ENCODE measurements around the gene PCCA. TPM values are rescaled to one million over a fixed set of nuclear protein-coding genes. Genes with fewer than 3 reads are reported as not detected.
"Not testable (repeated sequence)": the region's sequence is repeated elsewhere in the genome, so short reads cannot be mapped to it uniquely, and the experiment has no call there.

Gene PCCA
- total RNA-seq, 1 donor from 2014 or later = 14.3 TPM

GRCh38 chr13:100350601-100351000, 261.7 kb downstream of the PCCA start:
- DNase-seq (ENCODE audit: low read depth) = no peak

DNA sequence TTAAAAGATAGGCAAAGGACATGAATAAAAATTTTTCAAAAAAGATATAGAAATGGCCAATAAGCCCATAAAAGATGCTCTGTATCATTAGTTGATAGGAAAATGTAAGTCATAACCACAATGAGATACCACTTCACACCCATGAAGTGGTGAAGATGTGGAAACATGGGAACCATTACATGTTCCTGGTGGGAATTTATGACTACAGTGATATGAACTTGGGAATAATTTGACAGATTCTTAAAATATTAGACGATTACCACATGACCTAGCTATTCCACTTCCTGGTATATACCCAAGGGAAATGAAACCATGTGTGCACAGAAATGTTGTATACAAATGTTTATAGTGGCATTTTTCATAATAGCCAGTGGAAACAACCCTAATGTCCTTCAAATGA, 267.5 kb downstream of the PCCA start:
- DNase-seq (ENCODE audit: low read depth) = no peak

DNA sequence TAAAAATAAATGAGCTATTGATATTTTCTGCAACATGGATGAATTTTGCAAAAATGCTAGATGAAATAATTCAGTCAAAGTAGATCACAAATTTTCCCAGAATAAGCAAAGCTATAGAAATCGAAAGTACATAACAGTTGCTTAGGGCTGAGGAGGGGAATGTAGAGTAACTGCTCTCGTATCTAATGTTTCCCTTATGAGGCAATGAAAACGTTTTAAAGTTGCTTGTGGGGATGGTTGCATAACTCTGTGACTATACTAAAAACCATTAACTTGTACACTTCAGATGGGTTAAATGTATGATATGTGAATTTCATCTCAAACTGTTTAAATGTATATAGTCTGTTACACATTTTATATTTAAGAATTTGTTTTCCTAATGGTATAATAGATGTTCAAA, 268.0 kb downstream of the PCCA start:
- DNase-seq (ENCODE audit: low read depth) = no peak

DNA sequence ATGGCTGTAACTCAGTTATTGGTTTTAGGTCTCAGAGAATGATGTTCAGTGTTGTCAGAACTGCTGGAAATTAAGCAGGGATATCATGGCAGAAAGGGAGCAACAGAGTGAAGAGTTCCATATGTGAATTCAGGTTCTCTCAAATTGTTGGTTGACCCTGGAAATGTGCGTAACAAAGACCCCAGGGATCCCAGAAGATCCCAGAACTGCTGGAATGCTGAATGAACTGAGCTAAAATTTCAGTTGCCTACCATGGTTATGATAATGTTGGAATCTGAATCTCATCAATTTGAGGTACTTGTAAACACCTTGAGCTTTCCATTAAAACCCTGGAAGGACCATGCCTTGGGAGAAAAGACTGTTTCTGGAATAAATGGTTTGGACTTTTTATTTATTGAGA, 268.9 kb downstream of the PCCA start:
- DNase-seq (ENCODE audit: low read depth) = no peak

DNA sequence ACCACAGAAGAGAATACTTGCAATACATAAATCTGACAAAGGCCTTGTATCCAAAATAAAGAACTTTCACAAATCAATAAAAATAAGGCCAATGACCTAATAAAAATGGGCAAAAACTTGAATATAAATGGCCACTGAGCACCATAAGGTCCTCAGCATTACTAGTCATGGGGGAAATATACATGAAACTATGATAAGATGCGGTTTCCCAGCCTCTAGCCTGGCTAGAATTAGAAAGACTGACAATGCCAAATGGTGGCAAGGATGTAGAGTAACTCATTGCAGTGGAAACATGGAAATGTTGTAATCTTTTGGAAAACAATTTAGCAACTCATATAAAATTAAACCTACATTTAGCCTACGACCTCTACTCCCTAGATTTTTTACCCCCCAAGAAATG, 272.6 kb downstream of the PCCA start:
- DNase-seq (ENCODE audit: low read depth) = peak; percentile 91

- DNase-seq (ENCODE audit: low read depth) = peak; percentile 58
These were observed 273.5 kb downstream of the PCCA start for GRCh38 chr13:100362371-100362770.

GRCh38 chr13:100362781-100363180, 273.9 kb downstream of the PCCA start:
- no peak for DNase-seq (ENCODE audit: low read depth)

GRCh38 chr13:100363285-100363711, 274.4 kb downstream of the PCCA start:
- DNase-seq (ENCODE audit: low read depth) = peak; percentile 47

GRCh38 chr13:100363874-100364273, 275.0 kb downstream of the PCCA start:
- no peak for DNase-seq (ENCODE audit: low read depth)

DNA sequence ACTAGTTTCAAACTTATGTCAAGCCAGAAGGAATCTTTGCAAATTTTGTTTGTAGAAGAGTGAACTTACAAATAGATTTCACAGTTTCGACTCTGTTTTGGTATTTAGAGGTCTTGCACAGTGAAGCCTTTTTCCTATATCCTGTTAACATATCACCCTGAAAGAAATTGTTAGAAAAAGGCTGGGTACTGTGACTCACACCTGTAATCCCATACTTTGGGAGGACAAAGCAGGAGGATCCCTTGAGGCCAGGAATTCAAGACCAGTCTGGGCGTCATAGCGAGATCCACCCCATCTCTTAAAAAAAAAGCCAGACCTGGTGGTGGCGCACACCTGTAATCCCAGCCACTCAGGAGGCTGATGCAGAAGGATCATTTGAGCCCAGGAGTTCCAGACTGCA, 275.7 kb downstream of the PCCA start:
- no peak for DNase-seq (ENCODE audit: low read depth)

DNA sequence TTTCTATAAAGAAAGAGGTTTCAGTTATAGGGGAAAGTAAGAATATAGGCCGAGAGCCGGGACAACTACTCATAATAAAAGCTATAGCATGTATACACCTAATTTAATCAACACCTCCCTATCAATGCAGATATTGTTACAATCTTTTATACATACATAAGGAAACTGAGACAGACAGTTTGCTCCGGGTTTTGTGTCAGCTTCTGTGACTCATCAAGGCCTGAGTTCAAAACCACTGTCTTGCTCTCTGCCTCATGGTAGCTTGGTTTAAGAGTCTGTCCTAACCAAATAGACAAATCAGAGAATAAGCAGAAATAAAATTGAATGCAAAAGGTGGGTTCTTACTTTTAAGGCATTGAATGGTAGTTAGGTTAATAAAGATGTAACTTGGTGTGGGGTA, 276.8 kb downstream of the PCCA start:
- no peak for DNase-seq (ENCODE audit: low read depth)

- no peak for DNase-seq (ENCODE audit: low read depth)
These were observed 289.6 kb downstream of the PCCA start for GRCh38 chr13:100378533-100378932.

DNA sequence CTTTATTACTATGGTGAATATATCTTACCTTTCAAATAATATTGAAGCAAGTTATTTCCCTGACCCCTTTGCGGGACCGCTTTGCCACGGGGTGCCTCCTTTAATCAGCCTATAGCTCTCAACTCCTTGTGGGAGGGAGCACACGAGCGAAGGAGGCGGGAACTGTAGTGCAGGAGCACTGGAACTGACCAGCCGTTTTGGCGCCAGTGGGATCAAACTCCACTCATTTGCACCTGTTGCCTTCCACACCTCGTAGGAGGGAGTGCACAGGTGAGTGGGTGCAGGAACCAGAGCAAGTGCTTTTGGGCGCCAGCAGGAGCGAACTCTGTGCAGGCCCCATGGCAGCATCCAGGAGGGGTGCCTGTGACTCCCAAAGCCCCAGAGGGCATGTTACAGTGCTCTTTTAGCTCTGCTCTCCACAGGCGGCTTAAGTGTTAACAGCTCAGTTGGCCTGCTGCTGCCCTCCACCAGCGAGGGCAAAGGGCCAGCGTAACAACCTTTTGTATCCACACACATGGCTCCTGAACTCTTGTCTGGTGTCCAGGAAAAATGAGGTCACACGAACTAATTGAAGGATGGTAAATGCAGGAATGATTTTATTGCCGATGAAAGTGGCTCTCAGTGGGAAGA, 292.8 kb downstream of the PCCA start:
- no peak for DNase-seq (ENCODE audit: low read depth)

- DNase-seq (ENCODE audit: low read depth) = no peak
These were observed 293.9 kb downstream of the PCCA start for GRCh38 chr13:100382785-100383184.

GRCh38 chr13:100387416-100387815, 298.5 kb downstream of the PCCA start:
- DNase-seq (ENCODE audit: low read depth) = no peak

GRCh38 chr13:100388150-100388549, 299.3 kb downstream of the PCCA start:
- not testable (repeated sequence) for DNase-seq (ENCODE audit: low read depth)

GRCh38 chr13:100388923-100389322, 300.0 kb downstream of the PCCA start:
- DNase-seq (ENCODE audit: low read depth) = peak; percentile 77

- DNase-seq (ENCODE audit: low read depth) = peak; percentile 66
These were observed 300.7 kb downstream of the PCCA start for GRCh38 chr13:100389617-100390016.

GRCh38 chr13:100392709-100393630, 304.1 kb downstream of the PCCA start:
- DNase-seq (ENCODE audit: low read depth) = peak; percentile 94

GRCh38 chr13:100394005-100394695, 305.3 kb downstream of the PCCA start:
- DNase-seq (ENCODE audit: low read depth) = peak; percentile 72

GRCh38 chr13:100395698-100396373, 306.9 kb downstream of the PCCA start:
- DNase-seq (ENCODE audit: low read depth) = no peak

Measured in myocyte (in vitro differentiated cells).